Coronary artery (tissue), 2 donors: ENCODE results near the gene NUDT13.
"Not testable (repeated sequence)": the region's sequence is repeated elsewhere in the genome, so short reads cannot be mapped to it uniquely, and the experiment has no call there.

Source experiments
- DNase-seq: peaks from one replicate; pipeline ENCODE4 v3.0.0-alpha.2; 2017; ENCODE audit warnings: low spot score
- H3K27ac ChIP-seq, 2 donors: fragments of 200-600 bp; sonication (generic); one replicate each; pipeline ENCODE4 v1.5.1; 2016 to 2019
- H3K4me3 ChIP-seq: fragments of 200-600 bp; sonication (generic); 2 replicates; pipeline ENCODE4 v1.5.1; 2016; ENCODE audit warnings: mild to moderate bottlenecking, moderate library complexity
- TF ChIP-seq, protein P1 (sequence below): fragments of 200-600 bp; sonication (generic); IDR thresholded peaks from one replicate; pipeline ENCODE4 v1.5.1; 2019; ENCODE audit warnings: antibody characterized with exemption

NUDT13 gene

DNA sequence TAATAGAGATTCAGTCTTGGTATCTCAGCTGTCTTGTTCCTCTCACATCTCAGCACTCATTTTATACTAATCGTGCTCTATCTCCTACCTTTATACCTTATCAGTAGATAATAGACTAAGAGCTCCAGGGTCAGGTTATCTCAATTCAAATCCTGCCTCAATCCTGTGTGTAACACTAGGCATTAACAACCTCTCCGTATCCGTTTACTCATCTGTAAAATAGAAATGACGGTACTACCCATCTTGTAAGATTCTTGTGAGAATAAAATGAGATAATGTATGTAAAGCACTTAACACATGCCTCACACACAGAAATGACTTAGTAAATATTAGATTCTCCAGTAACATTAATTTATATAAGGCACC lies 13.0 kb upstream of the NUDT13 start:
- H3K4me3 ChIP-seq: peak overlapping the region; percentile 96
- TF ChIP-seq, protein P1, sequence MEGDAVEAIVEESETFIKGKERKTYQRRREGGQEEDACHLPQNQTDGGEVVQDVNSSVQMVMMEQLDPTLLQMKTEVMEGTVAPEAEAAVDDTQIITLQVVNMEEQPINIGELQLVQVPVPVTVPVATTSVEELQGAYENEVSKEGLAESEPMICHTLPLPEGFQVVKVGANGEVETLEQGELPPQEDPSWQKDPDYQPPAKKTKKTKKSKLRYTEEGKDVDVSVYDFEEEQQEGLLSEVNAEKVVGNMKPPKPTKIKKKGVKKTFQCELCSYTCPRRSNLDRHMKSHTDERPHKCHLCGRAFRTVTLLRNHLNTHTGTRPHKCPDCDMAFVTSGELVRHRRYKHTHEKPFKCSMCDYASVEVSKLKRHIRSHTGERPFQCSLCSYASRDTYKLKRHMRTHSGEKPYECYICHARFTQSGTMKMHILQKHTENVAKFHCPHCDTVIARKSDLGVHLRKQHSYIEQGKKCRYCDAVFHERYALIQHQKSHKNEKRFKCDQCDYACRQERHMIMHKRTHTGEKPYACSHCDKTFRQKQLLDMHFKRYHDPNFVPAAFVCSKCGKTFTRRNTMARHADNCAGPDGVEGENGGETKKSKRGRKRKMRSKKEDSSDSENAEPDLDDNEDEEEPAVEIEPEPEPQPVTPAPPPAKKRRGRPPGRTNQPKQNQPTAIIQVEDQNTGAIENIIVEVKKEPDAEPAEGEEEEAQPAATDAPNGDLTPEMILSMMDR: no peak
- H3K27ac ChIP-seq: peak overlapping the region; percentile 91 to 99
- no peak for DNase-seq

DNA sequence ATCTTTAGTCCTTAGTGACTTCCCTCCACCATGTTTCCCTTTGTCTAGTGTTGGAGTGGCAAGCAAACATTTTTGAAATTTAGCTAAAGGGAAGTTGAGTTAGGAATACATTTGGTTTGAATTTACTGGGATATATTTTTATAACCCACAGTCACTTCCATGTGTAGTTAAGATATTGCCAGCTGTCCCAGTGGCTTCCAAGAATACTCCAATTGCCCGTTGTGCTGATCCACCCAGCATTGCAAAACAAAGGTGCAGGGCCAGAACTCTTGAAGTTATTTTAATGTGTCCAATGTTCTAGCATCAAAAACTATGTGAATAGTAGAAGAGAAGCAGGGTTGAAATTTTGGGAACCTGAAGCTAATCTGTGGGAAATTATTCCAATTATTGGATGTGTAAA lies 11.1 kb upstream of the NUDT13 start:
- Histone ChIP-seq H3K27ac (no peak overlapping the region), H3K4me3 (no peak overlapping the region)
- TF ChIP-seq, protein P1: no peak
- DNase-seq: no peak

DNA sequence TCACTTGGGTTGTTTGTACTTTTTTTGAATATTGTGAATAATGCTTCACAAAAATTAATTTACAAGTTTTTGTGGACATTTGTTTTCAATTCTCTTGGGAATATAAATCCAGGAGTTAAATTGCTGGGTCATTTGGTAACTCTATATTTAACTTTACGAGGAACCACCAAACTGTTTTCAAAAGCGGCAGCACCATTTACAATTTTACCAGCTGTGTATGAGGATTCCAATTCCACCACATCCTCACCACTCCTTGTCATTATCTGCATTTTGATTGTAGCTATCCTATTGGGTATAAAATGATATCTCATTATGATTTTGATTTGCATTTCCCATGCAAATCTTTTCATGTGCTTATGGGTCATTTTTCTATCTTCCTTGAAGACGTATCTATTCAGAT lies 4.0 kb upstream of the NUDT13 start:
- DNase-seq: no peak
- no peak overlapping the region for H3K27ac ChIP-seq
- H3K4me3 ChIP-seq: no peak overlapping the region
- TF ChIP-seq, protein P1: no peak

DNA sequence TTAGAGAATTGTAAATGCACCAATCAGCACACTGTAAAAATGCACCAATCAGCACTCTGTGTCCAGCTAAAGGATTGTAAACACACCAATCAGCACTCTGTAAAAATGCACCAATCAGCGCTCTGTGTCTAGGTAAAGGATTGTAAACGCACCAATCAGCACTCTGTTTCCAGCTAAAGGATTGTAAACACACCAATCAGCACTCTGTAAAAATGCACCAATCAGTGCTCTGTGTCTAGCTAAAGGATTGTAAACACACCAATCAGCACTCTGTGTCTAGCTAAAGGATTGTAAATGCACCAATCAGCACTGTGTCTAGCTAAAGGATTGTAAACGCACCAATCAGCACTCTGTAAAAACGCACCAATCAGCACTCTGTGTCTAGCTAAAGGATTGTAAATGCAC lies 1.0 kb upstream of the NUDT13 start:
- not testable (repeated sequence) for DNase-seq, H3K27ac ChIP-seq, H3K4me3 ChIP-seq

DNA sequence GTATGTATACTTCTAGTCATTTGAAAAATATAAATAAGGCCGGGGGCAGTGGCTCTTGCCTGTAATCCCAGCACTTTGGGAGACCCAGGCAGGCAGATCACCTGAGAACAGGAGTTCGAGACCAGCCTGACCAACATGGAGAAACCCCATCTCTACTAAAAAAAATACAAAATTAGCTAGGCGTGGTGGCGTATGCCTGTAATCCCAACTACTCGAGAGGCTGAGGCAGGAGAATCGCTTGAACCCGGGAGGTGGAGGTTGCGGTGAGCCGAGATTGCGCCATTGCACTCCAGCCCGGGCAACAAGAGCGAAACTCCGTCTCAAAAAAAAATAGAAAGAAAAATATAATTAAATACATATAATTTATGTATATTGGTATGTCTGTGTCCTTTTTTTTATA lies 1.8 kb downstream of the NUDT13 start:
- not testable (repeated sequence) for H3K27ac ChIP-seq, DNase-seq

DNA sequence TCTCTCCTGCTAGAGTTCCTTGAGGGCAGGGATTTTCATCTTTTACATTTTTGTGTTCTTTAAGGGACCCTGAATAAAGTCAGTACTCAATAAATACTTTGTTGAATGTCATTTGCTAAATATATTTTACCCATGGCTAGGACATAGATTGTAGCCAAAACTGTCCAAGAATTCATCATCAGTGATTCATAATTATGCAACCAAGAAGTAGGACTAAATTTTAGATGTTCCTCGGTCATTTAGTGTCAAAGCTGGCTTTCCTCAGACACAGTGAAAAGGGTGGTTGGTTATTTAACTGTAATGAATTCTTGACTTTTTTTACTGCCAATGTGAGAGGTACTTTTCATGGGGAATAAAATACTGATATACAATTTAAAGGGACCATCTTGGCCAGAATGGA lies 3.3 kb downstream of the NUDT13 start:
- TF ChIP-seq, protein P1: no peak
- no peak for DNase-seq
- no peak overlapping the region for H3K27ac ChIP-seq
- H3K4me3 ChIP-seq: no peak overlapping the region

More for the DNA sequence above, 1.8 kb downstream of the NUDT13 start:
- not testable (repeated sequence) for H3K4me3 ChIP-seq

DNA sequence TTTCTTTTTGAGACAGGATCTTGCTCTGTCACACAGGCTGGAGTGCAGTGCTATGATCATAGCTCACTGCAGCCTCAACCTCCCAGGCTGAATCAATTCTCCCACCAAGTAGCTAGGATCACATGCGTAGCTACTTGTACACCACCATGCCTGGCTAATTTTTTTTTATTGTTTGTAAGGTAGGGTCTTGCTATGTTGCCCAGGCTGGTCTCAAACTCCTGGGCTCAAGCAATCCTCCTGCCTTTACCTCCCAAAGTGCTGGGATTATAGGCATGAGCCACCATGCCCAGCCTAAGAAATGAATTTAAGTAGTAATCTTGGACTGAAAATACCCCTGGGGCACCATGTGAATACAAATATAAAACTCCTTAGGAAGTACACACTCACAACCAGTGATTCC lies 5.8 kb downstream of the NUDT13 start:
- DNase-seq: no peak
- TF ChIP-seq, protein P1: no peak
- no peak overlapping the region for H3K4me3 ChIP-seq
- no peak overlapping the region for H3K27ac ChIP-seq

DNA sequence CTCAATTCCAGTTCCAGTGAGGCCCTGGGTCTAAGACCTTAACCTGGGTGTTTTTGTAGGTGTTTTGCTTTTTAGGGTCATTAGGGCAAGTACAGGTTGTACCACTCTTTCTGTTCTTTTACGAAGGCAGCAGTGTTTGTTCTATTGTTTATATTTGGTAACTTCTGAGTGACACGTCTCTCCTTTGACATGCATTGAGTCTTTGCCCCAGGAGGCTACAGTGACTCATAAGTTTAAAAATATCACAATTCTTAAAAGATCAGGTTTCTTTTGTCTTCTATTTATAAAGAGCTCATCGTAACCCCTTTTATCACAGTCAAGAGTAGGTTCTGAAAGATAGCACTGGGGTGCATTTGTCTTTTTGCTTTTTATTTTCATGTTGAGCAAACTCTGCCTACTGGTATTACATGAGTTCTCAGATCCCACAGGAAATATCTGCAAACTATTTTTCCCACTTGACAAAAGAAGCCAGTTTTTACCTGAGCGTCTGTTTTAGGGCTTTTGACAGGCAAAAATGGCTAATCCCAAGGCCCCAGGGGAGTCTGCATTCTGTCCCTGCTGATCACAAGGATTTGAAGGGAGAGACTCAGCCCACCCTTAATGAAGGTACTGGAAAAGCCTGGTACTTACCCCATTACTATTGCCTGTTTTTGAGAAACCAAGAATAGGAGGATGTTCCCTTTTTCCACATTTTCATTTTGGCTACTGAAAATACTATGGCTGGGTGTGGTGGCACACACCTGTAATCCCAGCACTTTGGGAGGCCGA lies 7.9 kb downstream of the NUDT13 start:
- Histone ChIP-seq H3K4me3 (no peak overlapping the region), H3K27ac (peak overlapping the region in 1 of 2 donors; percentile 1)
- TF ChIP-seq, protein P1: no peak
- DNase-seq: no peak
